ENCODE results near the gene RAB1A. TPM values are rescaled to one million over a fixed set of nuclear protein-coding genes. Genes with fewer than 3 reads are reported as not detected.

Gene RAB1A
- total and polyA plus RNA-seq, 10 of the 15 experiments (the other 5 are each of a cell fraction or from before 2014, with no cell fraction given), result 48.9 to 171 (median 83.4) TPM

DNA sequence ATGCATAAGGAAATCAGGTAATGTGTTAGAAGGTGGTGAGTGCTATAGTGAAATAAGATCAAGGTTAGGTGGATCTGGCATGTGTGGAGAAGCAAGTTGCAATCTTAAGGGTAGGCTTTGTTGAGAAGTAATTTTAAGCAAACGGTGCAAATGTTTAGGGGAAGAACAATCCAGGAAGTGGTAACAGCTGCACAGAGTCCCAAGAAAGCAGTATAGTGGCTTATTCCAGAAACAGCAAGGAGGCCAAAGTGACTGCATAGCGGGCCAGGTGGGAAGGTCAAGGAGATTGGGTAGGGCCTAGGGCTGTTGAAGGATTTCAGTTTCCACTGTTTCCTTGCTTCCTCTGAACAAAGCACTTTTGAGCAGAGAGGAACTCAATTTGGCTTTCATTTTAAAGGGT is 30.0 kb upstream of the RAB1A start:
- Histone ChIP-seq H3K79me2 (ENCODE audit: control insufficient read depth, insufficient read depth, low read length) (no peaks in the 10 kb centered on the region), H3K4me3 (no peak overlapping the region), H3K9me3 (replicated peaks; ENCODE audit: control insufficient read depth, insufficient read depth, low read length) (no peaks in the 10 kb centered on the region), H2AFZ (ENCODE audit: control insufficient read depth, low read depth, low read length) (peak overlapping the region; percentile 35), H3K36me3 (ENCODE audit: control insufficient read depth in 2 of 2, insufficient read depth in 2 of 2, low read length in 1 of 2) (no peaks in the 10 kb centered on the region), H4K20me1 (ENCODE audit: control insufficient read depth, insufficient read depth) (no peaks in the 10 kb centered on the region), H3K4me2 (ENCODE audit: control insufficient read depth, insufficient read depth) (no peak overlapping the region), H3K27me3 (replicated peaks in 1 of 2; ENCODE audit: control insufficient read depth in 2 of 2, insufficient read depth in 2 of 2, low read length in 1 of 2) (no peaks in the 10 kb centered on the region), H3K9ac (ENCODE audit: control insufficient read depth, insufficient read depth, low read length) (no peak overlapping the region), H3K4me1 (ENCODE audit: control insufficient read depth, insufficient read depth, low read length) (0 out of 2 replicates have a peak, but pooled peaks cover 3% of the 10 kb centered on the region), H3K27ac (ENCODE audit: control insufficient read depth, insufficient read depth) (no peak overlapping the region)
- ChIA-PET POLR2A (no interaction called here), RAD21 (ENCODE audit: unreplicated experiment) (interaction anchor here (1.0 kb wide), 1 partner anchor 102 kb away, joined by 3 read pairs; no protein-coding TSS in a partner anchor), CTCF (no interaction called here), SMC1A (ENCODE audit: uncharacterized antibody, unreplicated experiment) (interaction anchor here (1.0 kb wide), 1 partner anchor 94 kb away, joined by 4 read pairs; no protein-coding TSS in a partner anchor)
- ATAC-seq (no peak), DNase-seq (ENCODE audit: low read depth, low spot score) (no peak), FAIRE-seq (no peak)
- 27% methylated on average over 2 of the region's 2 CpGs for WGBS (ENCODE audit: insufficient coverage, insufficient replicate concordance, low lambda C conversion rate, missing lambda C conversion rate)
- intact Hi-C loops (cut with micrococcal nuclease; ENCODE audit: unreplicated experiment), result no loop called here
- TF ChIP-seq NBN (IDR thresholded peaks at IDR 0.05) (no peak), SPI1 (IDR thresholded peaks at IDR 0.05; ENCODE audit: borderline replicate concordance, insufficient read depth, low read depth, low read length) (no peak), HDGF (IDR thresholded peaks at IDR 0.05) (no peak), BRCA1 (IDR thresholded peaks at IDR 0.05; ENCODE audit: low read depth, low read length) (no peak), TAF1 (IDR thresholded peaks at IDR 0.05; ENCODE audit: borderline replicate concordance, low read depth, low read length) (no peak), STAT3 (IDR thresholded peaks at IDR 0.05; ENCODE audit: low read depth, low read length) (no peak), TCF3 (IDR thresholded peaks at IDR 0.05; ENCODE audit: borderline replicate concordance, insufficient read depth, low read depth, low read length) (no peak), BHLHE40 (IDR thresholded peaks at IDR 0.05; ENCODE audit: borderline replicate concordance in 1 of 2, low read depth in 2 of 2, low read length in 1 of 2) (no peak), DPF2 (IDR thresholded peaks at IDR 0.05) (no peak), MXI1 (IDR thresholded peaks at IDR 0.05; ENCODE audit: low read depth, low read length) (no peak)
- TF ChIP-seq, protein P1, sequence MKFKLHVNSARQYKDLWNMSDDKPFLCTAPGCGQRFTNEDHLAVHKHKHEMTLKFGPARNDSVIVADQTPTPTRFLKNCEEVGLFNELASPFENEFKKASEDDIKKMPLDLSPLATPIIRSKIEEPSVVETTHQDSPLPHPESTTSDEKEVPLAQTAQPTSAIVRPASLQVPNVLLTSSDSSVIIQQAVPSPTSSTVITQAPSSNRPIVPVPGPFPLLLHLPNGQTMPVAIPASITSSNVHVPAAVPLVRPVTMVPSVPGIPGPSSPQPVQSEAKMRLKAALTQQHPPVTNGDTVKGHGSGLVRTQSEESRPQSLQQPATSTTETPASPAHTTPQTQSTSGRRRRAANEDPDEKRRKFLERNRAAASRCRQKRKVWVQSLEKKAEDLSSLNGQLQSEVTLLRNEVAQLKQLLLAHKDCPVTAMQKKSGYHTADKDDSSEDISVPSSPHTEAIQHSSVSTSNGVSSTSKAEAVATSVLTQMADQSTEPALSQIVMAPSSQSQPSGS (IDR thresholded peaks at IDR 0.05; ENCODE audit: low read length), result no peak
- no TSS peak for BruUV-seq (replicated peaks)
- in situ Hi-C loops (cut with MboI), result loop anchor here (10.0 kb wide), 1 partner anchor 95 kb away; no protein-coding TSS in a partner anchor

Data from GM12878 (cell line).